H9 (cell line): Measurements from ENCODE around the gene RELA. TPM values are rescaled to one million over a fixed set of nuclear protein-coding genes. Genes with fewer than 3 reads are reported as not detected.

Source experiments
- DNase-seq: peaks from one replicate; pipeline ENCODE4 v3.0.0-alpha.2; 2017
- H2AFZ ChIP-seq: one replicate; pipeline ENCODE4 v1.6.1; 2013; ENCODE audit warnings: mild to moderate bottlenecking, low read length, control low read depth, moderate library complexity
- H2AK5ac ChIP-seq: 2 replicates; pipeline ENCODE4 v1.6.1; 2013; ENCODE audit warnings: low read length, control low read depth, mixed read lengths; ENCODE audit not compliant: insufficient read length
- H2BK120ac ChIP-seq: one replicate; pipeline ENCODE4 v1.6.1; 2013; ENCODE audit warnings: low read depth, mild to moderate bottlenecking, low read length, control low read depth, inconsistent platforms; ENCODE audit not compliant: poor library complexity, severe bottlenecking
- H2BK12ac ChIP-seq: 2 replicates; pipeline ENCODE4 v1.6.1; 2013; ENCODE audit warnings: low read length, control low read depth, mixed read lengths, low read depth; ENCODE audit not compliant: insufficient read length
- H2BK15ac ChIP-seq: 2 replicates; pipeline ENCODE4 v1.6.1; 2013; ENCODE audit warnings: low read depth, low read length, control low read depth
- H2BK20ac ChIP-seq: one replicate; pipeline ENCODE4 v1.6.1; 2013; ENCODE audit warnings: low read depth, mild to moderate bottlenecking, low read length, control low read depth, inconsistent platforms; ENCODE audit not compliant: poor library complexity, severe bottlenecking
- H2BK5ac ChIP-seq: 2 replicates; pipeline ENCODE4 v1.6.1; 2013; ENCODE audit warnings: low read length, control low read depth, mixed read lengths; ENCODE audit not compliant: insufficient read length
- H3K14ac ChIP-seq: 2 replicates; pipeline ENCODE4 v1.6.1; 2013; ENCODE audit warnings: low read length, control low read depth; ENCODE audit not compliant: insufficient read depth
- H3K18ac ChIP-seq: 2 replicates; pipeline ENCODE4 v1.6.1; 2013; ENCODE audit warnings: low read depth, mild to moderate bottlenecking, mixed read lengths, low read length, control low read depth; ENCODE audit not compliant: insufficient read length
- H3K23ac ChIP-seq: 2 replicates; pipeline ENCODE4 v1.6.1; 2013; ENCODE audit warnings: low read length, control low read depth, mixed read lengths, low read depth; ENCODE audit not compliant: insufficient read length
- H3K23me2 ChIP-seq: 2 replicates; pipeline ENCODE4 v1.6.1; 2013; ENCODE audit warnings: low read depth, mild to moderate bottlenecking, mixed read lengths, low read length, control low read depth; ENCODE audit not compliant: insufficient read length, poor library complexity, severe bottlenecking
- H3K27ac ChIP-seq: 2 replicates; pipeline ENCODE4 v1.5.1; 2013; ENCODE audit warnings: low read length, control low read depth, mixed read lengths, low read depth; ENCODE audit not compliant: insufficient read length
- H3K27me3 ChIP-seq: 2 replicates; pipeline ENCODE4 v1.6.1; 2013; ENCODE audit warnings: low read length, control low read depth, inconsistent platforms; ENCODE audit not compliant: insufficient read depth
- H3K4ac ChIP-seq: 2 replicates; pipeline ENCODE4 v1.6.1; 2013; ENCODE audit warnings: low read depth, mild to moderate bottlenecking, control low read depth, inconsistent platforms, low read length, moderate library complexity
- H3K4me1 ChIP-seq: 2 replicates; pipeline ENCODE4 v1.6.1; 2013; ENCODE audit warnings: low read length, control low read depth, inconsistent platforms; ENCODE audit not compliant: insufficient read depth
- H3K4me2 ChIP-seq: 2 replicates; pipeline ENCODE4 v1.6.1; 2013; ENCODE audit warnings: low read length, control low read depth, mixed read lengths; ENCODE audit not compliant: insufficient read length, insufficient read depth
- H3K56ac ChIP-seq: 2 replicates; pipeline ENCODE4 v1.6.1; 2013; ENCODE audit warnings: low read depth, mild to moderate bottlenecking, mixed read lengths, low read length, control low read depth; ENCODE audit not compliant: insufficient read length
- H3K79me1 ChIP-seq: 2 replicates; pipeline ENCODE4 v1.6.1; 2013; ENCODE audit warnings: low read depth, mild to moderate bottlenecking, moderate library complexity, low read length, control low read depth, inconsistent platforms; ENCODE audit not compliant: insufficient read depth, poor library complexity, severe bottlenecking
- H3K79me2 ChIP-seq: 2 replicates; pipeline ENCODE4 v1.6.1; 2013; ENCODE audit warnings: low read length, control low read depth, inconsistent platforms; ENCODE audit not compliant: insufficient read depth
- H3K9ac ChIP-seq: 2 replicates; pipeline ENCODE4 v1.6.1; 2013; ENCODE audit warnings: low read length, control low read depth, mixed read lengths; ENCODE audit not compliant: insufficient read length; ENCODE audit errors: extremely low read depth
- H3K9me3 ChIP-seq: one replicate; pipeline ENCODE4 v1.6.1; 2013; ENCODE audit warnings: low read depth, low read length, inconsistent platforms; ENCODE audit not compliant: control insufficient read depth
- H3T11ph ChIP-seq: one replicate; pipeline ENCODE4 v1.6.1; 2013; ENCODE audit warnings: mild to moderate bottlenecking, low read length, control low read depth, inconsistent platforms
- H4K20me1 ChIP-seq: one replicate; pipeline ENCODE4 v1.6.1; 2013; ENCODE audit not compliant: control insufficient read depth, insufficient read length, insufficient read depth
- H4K5ac ChIP-seq: 2 replicates; pipeline ENCODE4 v1.6.1; 2013; ENCODE audit warnings: low read depth, mild to moderate bottlenecking, mixed read lengths, low read length, control low read depth; ENCODE audit not compliant: insufficient read length
- H4K8ac ChIP-seq: replicated peaks from 2 replicates; pipeline ENCODE4 v1.6.1; 2013; ENCODE audit warnings: low read length, control low read depth, mixed read lengths, low read depth; ENCODE audit not compliant: insufficient read length
- H4K91ac ChIP-seq: 2 replicates; pipeline ENCODE4 v1.6.1; 2013; ENCODE audit warnings: low read depth, mild to moderate bottlenecking, moderate library complexity, mixed read lengths, low read length, control low read depth; ENCODE audit not compliant: insufficient read length
- H3K27ac Mint-ChIP-seq, 3 experiments: 2 replicates in 2 of 3; 3 replicates in 1 of 3; pipeline ENCODE4 v1.8.0; 2020 to 2021; ENCODE audit warnings: mixed read lengths in 3 of 3, mild to moderate bottlenecking in 1 of 3, moderate library complexity in 1 of 3
- H3K27me3 Mint-ChIP-seq: 2 replicates; pipeline ENCODE4 v1.8.0; 2021; ENCODE audit warnings: low read depth, mild to moderate bottlenecking, moderate library complexity, mixed read lengths
- H3K36me3 Mint-ChIP-seq, 3 experiments: 2 replicates in 2 of 3; 3 replicates in 1 of 3; pipeline ENCODE4 v1.8.0; 2020 to 2021; ENCODE audit warnings: low read depth in 3 of 3, mixed read lengths in 3 of 3; ENCODE audit not compliant: insufficient read depth in 1 of 3
- H3K4me1 Mint-ChIP-seq, 2 experiments: 2 replicates each; pipeline ENCODE4 v1.8.0; 2020; ENCODE audit warnings: mixed read lengths in 2 of 2
- H3K4me3 Mint-ChIP-seq, 2 experiments: 2 replicates in 1 of 2; 3 replicates in 1 of 2; pipeline ENCODE4 v1.8.0; 2020 to 2021; ENCODE audit warnings: mild to moderate bottlenecking in 2 of 2, mixed read lengths in 2 of 2, moderate library complexity in 1 of 2
- H3K9me3 Mint-ChIP-seq, 2 experiments: 2 replicates in 1 of 2; 3 replicates in 1 of 2; pipeline ENCODE4 v1.8.0; 2020; ENCODE audit warnings: mild to moderate bottlenecking in 2 of 2, mixed read lengths in 2 of 2, moderate library complexity in 1 of 2
- CTCF ChIP-seq: fragments of 200-600 bp; sonication (generic); conservative IDR thresholded peaks from 3 replicates; pipeline ENCODE4 v1.8.0; 2021; ENCODE audit warnings: antibody characterized with exemption, mild to moderate bottlenecking
- WGBS: extraction: QIAGEN DNeasy Blood & Tissue Kit; methylation state at CpG from one replicate; pipeline ENCODE4 v1.1.7; 2013; ENCODE audit warnings: missing lambda C conversion rate, low lambda C conversion rate, mixed read lengths; ENCODE audit not compliant: insufficient read length; ENCODE audit errors: extremely low coverage; 5-methylcytosine and 5-hydroxymethylcytosine counted together
- total RNA-seq: library from RNA; stranded (reverse); gene quantifications from 2 replicates; pipeline ENCODE4 v1.2.1, GENCODE V29; 2021

RELA gene
- total RNA-seq, 1 experiment from 2014 or later, result 48.8 TPM

- peaks cover 18 to 43% (median 37%) of the 10 kb centered on the region in 3 experiments; a peak in 6 of 7 replicates for H3K36me3 Mint-ChIP-seq
- no peak overlapping the region for H3K18ac ChIP-seq
- H3K4ac ChIP-seq, result no peak overlapping the region
- TF ChIP-seq CTCF, result no peak
- H3K4me3 Mint-ChIP-seq, result peak overlapping the region; percentile 94 to 97
- H2BK15ac ChIP-seq, result no peak overlapping the region
- peak overlapping the region; percentile 82 for H3K4me2 ChIP-seq
- H3K9me3 Mint-ChIP-seq, result no peaks in the 10 kb centered on the region
- peaks cover 7% of the 10 kb centered on the region; the same call in 1 of the 2 replicates for H3K79me2 ChIP-seq
- peaks cover 17 to 24% of the 10 kb centered on the region in 2 experiments for H3K4me1 Mint-ChIP-seq
- H3K56ac ChIP-seq, result no peak overlapping the region
- peak overlapping the region; percentile 68 to 96 (median 92); a peak in 5 of 7 replicates for H3K27ac Mint-ChIP-seq
- DNase-seq, result no peak
- no peak overlapping the region for H4K8ac ChIP-seq
- peak overlapping the region; percentile 45 for H3K9ac ChIP-seq
- peaks cover 3% of the 10 kb centered on the region for H3K27me3 Mint-ChIP-seq
- no peak overlapping the region for H3K27ac ChIP-seq
- no CpG with 5 or more reads among the region's 50 CpGs for whole genome bisulfite sequencing
- no peak overlapping the region for H3T11ph ChIP-seq
- no peak overlapping the region for H4K5ac ChIP-seq
- peaks cover 3% of the 10 kb centered on the region for H3K79me1 ChIP-seq
- no peak overlapping the region for H2BK12ac ChIP-seq
- H2BK120ac ChIP-seq, result no peak overlapping the region
- H2AFZ ChIP-seq, result no peak overlapping the region
- no peaks in the 10 kb centered on the region; the same call in none of the 2 replicates for H3K4me1 ChIP-seq
- no peak overlapping the region for H4K91ac ChIP-seq
- H4K20me1 ChIP-seq, result no peaks in the 10 kb centered on the region
- no peaks in the 10 kb centered on the region for H3K27me3 ChIP-seq
- peaks cover 18% of the 10 kb centered on the region for H3K23me2 ChIP-seq
- H2AK5ac ChIP-seq, result no peak overlapping the region
- H3K14ac ChIP-seq, result no peak overlapping the region; the same call in 1 of the 2 replicates
- no peak overlapping the region for H3K23ac ChIP-seq
- no peak overlapping the region for H2BK5ac ChIP-seq
- no peak overlapping the region for H2BK20ac ChIP-seq
- H3K9me3 ChIP-seq, result no peaks in the 10 kb centered on the region
Measured at GRCh38 chr11:65615950-65616574, 46.7 kb downstream of the RELA start.
